ENCODE results near the gene PHF3. TPM values are rescaled to one million over a fixed set of nuclear protein-coding genes. Genes with fewer than 3 reads are reported as not detected.

The PHF3 gene
- total and polyA plus RNA-seq, 2 experiments from 2014 or later = 37.1 to 77.3 TPM

DNA sequence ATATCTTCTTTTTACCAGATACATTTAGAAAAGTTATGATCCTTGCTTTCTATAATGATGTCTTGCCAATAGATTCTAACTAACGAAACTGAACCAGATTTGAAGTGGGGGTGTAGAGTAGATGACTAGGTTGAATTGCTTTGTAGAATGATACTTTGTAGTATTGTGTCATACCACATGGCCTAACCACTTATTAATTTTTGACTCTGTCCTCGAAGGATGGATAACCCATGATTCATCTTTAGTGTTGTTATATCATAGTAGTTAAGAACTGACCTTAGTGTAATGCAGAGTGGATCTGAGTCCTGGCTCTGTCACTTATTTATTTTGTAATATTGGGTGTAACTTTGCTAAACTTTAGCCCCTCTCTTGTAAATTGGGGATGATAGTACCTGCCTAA, 4.5 kb downstream of the PHF3 start:
- Mint-ChIP-seq H3K27me3 (ENCODE audit: insufficient read depth, low read depth, poor library complexity) (peaks cover 9% of the 10 kb centered on the region), H3K36me3 (ENCODE audit: low read depth) (peaks cover 4% of the 10 kb centered on the region; the same call in 1 of the 3 replicates), H3K4me3 (no peak overlapping the region), H3K27ac (no peak overlapping the region; the same call in 1 of the 2 replicates), H3K4me1 (peaks cover 58% of the 10 kb centered on the region), H3K9me3 (no peaks in the 10 kb centered on the region; the same call in 1 of the 3 replicates)
- no peak overlapping the region for H3K4me2 ChIP-seq
- H3K36me3 ChIP-seq (ENCODE audit: insufficient read depth) = no peaks in the 10 kb centered on the region
- peaks cover 88% of the 10 kb centered on the region for H3K79me2 ChIP-seq (replicated peaks; ENCODE audit: insufficient read depth)
- TF ChIP-seq, protein P1, sequence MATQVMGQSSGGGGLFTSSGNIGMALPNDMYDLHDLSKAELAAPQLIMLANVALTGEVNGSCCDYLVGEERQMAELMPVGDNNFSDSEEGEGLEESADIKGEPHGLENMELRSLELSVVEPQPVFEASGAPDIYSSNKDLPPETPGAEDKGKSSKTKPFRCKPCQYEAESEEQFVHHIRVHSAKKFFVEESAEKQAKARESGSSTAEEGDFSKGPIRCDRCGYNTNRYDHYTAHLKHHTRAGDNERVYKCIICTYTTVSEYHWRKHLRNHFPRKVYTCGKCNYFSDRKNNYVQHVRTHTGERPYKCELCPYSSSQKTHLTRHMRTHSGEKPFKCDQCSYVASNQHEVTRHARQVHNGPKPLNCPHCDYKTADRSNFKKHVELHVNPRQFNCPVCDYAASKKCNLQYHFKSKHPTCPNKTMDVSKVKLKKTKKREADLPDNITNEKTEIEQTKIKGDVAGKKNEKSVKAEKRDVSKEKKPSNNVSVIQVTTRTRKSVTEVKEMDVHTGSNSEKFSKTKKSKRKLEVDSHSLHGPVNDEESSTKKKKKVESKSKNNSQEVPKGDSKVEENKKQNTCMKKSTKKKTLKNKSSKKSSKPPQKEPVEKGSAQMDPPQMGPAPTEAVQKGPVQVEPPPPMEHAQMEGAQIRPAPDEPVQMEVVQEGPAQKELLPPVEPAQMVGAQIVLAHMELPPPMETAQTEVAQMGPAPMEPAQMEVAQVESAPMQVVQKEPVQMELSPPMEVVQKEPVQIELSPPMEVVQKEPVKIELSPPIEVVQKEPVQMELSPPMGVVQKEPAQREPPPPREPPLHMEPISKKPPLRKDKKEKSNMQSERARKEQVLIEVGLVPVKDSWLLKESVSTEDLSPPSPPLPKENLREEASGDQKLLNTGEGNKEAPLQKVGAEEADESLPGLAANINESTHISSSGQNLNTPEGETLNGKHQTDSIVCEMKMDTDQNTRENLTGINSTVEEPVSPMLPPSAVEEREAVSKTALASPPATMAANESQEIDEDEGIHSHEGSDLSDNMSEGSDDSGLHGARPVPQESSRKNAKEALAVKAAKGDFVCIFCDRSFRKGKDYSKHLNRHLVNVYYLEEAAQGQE (IDR thresholded peaks at IDR 0.05; ENCODE audit: unreplicated experiment) = no peak
- no peak for TF ChIP-seq CREB1 (CRISPR knock-in tag; IDR thresholded peaks at IDR 0.05; ENCODE audit: low read depth)
- TF ChIP-seq NANOG (IDR thresholded peaks at IDR 0.05; ENCODE audit: borderline replicate concordance) = no peak
- TF ChIP-seq POLR2AphosphoS5 (IDR thresholded peaks at IDR 0.05; ENCODE audit: low read depth) = no peak
- no peak for TF ChIP-seq EZH2 (IDR thresholded peaks at IDR 0.05; ENCODE audit: low read depth, unreplicated experiment)
- TF ChIP-seq EZH2phosphoT487 (IDR thresholded peaks at IDR 0.05; ENCODE audit: unreplicated experiment) = no peak
- no peak for TF ChIP-seq ZNF114 (CRISPR knock-in tag; IDR thresholded peaks at IDR 0.05)
- TF ChIP-seq JUNB (IDR thresholded peaks at IDR 0.05; ENCODE audit: unreplicated experiment) = no peak
- no peak for TF ChIP-seq ETS1 (IDR thresholded peaks at IDR 0.05)
- TF ChIP-seq STAT1 (IDR thresholded peaks at IDR 0.05; ENCODE audit: unreplicated experiment) = no peak
- no peak for TF ChIP-seq ZNF331 (CRISPR knock-in tag; IDR thresholded peaks at IDR 0.05; ENCODE audit: low read depth)
- TF ChIP-seq, protein P2, sequence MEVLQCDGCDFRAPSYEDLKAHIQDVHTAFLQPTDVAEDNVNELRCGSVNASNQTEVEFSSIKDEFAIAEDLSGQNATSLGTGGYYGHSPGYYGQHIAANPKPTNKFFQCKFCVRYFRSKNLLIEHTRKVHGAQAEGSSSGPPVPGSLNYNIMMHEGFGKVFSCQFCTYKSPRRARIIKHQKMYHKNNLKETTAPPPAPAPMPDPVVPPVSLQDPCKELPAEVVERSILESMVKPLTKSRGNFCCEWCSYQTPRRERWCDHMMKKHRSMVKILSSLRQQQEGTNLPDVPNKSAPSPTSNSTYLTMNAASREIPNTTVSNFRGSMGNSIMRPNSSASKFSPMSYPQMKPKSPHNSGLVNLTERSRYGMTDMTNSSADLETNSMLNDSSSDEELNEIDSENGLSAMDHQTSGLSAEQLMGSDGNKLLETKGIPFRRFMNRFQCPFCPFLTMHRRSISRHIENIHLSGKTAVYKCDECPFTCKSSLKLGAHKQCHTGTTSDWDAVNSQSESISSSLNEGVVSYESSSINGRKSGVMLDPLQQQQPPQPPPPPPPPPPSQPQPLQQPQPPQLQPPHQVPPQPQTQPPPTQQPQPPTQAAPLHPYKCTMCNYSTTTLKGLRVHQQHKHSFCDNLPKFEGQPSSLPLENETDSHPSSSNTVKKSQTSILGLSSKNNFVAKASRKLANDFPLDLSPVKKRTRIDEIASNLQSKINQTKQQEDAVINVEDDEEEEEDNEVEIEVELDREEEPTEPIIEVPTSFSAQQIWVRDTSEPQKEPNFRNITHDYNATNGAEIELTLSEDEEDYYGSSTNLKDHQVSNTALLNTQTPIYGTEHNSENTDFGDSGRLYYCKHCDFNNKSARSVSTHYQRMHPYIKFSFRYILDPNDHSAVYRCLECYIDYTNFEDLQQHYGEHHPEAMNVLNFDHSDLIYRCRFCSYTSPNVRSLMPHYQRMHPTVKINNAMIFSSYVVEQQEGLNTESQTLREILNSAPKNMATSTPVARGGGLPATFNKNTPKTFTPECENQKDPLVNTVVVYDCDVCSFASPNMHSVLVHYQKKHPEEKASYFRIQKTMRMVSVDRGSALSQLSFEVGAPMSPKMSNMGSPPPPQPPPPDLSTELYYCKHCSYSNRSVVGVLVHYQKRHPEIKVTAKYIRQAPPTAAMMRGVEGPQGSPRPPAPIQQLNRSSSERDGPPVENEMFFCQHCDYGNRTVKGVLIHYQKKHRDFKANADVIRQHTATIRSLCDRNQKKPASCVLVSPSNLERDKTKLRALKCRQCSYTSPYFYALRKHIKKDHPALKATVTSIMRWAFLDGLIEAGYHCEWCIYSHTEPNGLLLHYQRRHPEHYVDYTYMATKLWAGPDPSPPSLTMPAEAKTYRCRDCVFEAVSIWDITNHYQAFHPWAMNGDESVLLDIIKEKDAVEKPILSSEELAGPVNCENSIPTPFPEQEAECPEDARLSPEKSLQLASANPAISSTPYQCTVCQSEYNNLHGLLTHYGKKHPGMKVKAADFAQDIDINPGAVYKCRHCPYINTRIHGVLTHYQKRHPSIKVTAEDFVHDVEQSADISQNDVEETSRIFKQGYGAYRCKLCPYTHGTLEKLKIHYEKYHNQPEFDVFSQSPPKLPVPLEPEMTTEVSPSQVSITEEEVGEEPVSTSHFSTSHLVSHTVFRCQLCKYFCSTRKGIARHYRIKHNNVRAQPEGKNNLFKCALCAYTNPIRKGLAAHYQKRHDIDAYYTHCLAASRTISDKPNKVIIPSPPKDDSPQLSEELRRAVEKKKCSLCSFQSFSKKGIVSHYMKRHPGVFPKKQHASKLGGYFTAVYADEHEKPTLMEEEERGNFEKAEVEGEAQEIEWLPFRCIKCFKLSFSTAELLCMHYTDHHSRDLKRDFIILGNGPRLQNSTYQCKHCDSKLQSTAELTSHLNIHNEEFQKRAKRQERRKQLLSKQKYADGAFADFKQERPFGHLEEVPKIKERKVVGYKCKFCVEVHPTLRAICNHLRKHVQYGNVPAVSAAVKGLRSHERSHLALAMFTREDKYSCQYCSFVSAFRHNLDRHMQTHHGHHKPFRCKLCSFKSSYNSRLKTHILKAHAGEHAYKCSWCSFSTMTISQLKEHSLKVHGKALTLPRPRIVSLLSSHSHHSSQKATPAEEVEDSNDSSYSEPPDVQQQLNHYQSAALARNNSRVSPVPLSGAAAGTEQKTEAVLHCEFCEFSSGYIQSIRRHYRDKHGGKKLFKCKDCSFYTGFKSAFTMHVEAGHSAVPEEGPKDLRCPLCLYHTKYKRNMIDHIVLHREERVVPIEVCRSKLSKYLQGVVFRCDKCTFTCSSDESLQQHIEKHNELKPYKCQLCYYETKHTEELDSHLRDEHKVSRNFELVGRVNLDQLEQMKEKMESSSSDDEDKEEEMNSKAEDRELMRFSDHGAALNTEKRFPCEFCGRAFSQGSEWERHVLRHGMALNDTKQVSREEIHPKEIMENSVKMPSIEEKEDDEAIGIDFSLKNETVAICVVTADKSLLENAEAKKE (CRISPR knock-in tag; IDR thresholded peaks at IDR 0.05) = no peak
- no peak for TF ChIP-seq CTCF (conservative IDR thresholded peaks at IDR 0.05; ENCODE audit: low read depth in 2 of 2)
- no peaks in the 10 kb centered on the region for H3K9me2 ChIP-seq (ENCODE audit: insufficient read depth)
- no peaks in the 10 kb centered on the region for H3F3A ChIP-seq (replicated peaks; ENCODE audit: low read depth)
- ATAC-seq (no peak), DNase-seq (ENCODE audit: low spot score) (no peak)
- H4K20me1 ChIP-seq (replicated peaks; ENCODE audit: insufficient read depth) = peaks cover 60% of the 10 kb centered on the region
- no peak overlapping the region for H3K27ac ChIP-seq (ENCODE audit: low read depth)
- no peaks in the 10 kb centered on the region for H3K27me3 ChIP-seq (ENCODE audit: insufficient read depth)
- no peak overlapping the region for H3K4me3 ChIP-seq
- H2AFZ ChIP-seq = no peak overlapping the region
- peaks cover 24% of the 10 kb centered on the region for H3K4me1 ChIP-seq (ENCODE audit: insufficient read depth)
